Uterus (tissue), 4 donors: ENCODE measurements around the gene ENKD1. TPM values are rescaled to one million over a fixed set of nuclear protein-coding genes. Genes with fewer than 3 reads are reported as not detected.

Experiments
- DNase-seq, 2 donors: peaks; one replicate each; pipeline ENCODE4 v3.0.0-alpha.2; 2019 to 2020
- H3K27ac ChIP-seq, 2 donors: fragments of 200-600 bp; sonication (generic); 1 replicate in 1 of 2; 2 replicates in 1 of 2; pipeline ENCODE4 v1.5.1; 2016 to 2018
- H3K27me3 ChIP-seq, 2 donors: fragments of 200-600 bp; sonication (generic); one replicate each; pipeline ENCODE4 v1.5.1; 2018 to 2019; ENCODE audit warnings: control low read depth in 1 of 2
- H3K36me3 ChIP-seq, 2 donors: fragments of 200-600 bp; sonication (generic); one replicate each; pipeline ENCODE4 v1.5.1; 2019; ENCODE audit warnings: control low read depth in 1 of 2
- H3K4me1 ChIP-seq, 2 donors: fragments of 200-600 bp; sonication (generic); one replicate each; pipeline ENCODE4 v1.5.1; 2018 to 2019; ENCODE audit warnings: control low read depth in 1 of 2
- H3K4me3 ChIP-seq, 2 donors: fragments of 200-600 bp; sonication (generic); 1 replicate in 1 of 2; 2 replicates in 1 of 2; pipeline ENCODE4 v1.5.1; 2018 to 2019; ENCODE audit warnings: mild to moderate bottlenecking in 1 of 2
- H3K9me3 ChIP-seq, 2 donors: fragments of 200-600 bp; sonication (generic); one replicate each; pipeline ENCODE4 v1.5.1; 2019; ENCODE audit warnings: control low read depth in 1 of 2
- POLR2A ChIP-seq, 2 donors: fragments of 450-650 bp; IDR thresholded peaks; one replicate each; pipeline ENCODE4 v1.6.1; 2016; ENCODE audit warnings: antibody characterized with exemption in 2 of 2, mild to moderate bottlenecking in 1 of 2, moderate library complexity in 1 of 2
- intact Hi-C: fragments of 100-400 bp; cut with DNase I; formaldehyde crosslinking; loops from one replicate; pipeline ENCODE4 v1.15.1; 2023; ENCODE audit warnings: low total_unique reads
- total RNA-seq, 4 donors: library from RNA; depleted of rRNA in 3 of 4; stranded (reverse); fragments of >200 nt in 3 of 4; gene quantifications; one replicate each; pipeline versions ENCODE4 v1.1.0 to v1.2.4, GENCODE V29; 2014 to 2023
- TF ChIP-seq, protein P1 (sequence below), 4 experiments: fragments of 200-600 bp in 2 of 4; fragments of 450-650 bp in 2 of 4; sonication (generic) in 2 of 4; IDR thresholded peaks; one replicate each; pipeline ENCODE4 v1.5.1; 2016 to 2019; ENCODE audit warnings: antibody characterized with exemption in 4 of 4, mild to moderate bottlenecking in 2 of 4, moderate library complexity in 1 of 4
- donor health status: DM: yes; HTN: yes; CAD: no.

ENKD1 gene
- total RNA-seq, 4 donors from 2014 or later: 4.1 to 22.4 (median 13.7) TPM

DNA sequence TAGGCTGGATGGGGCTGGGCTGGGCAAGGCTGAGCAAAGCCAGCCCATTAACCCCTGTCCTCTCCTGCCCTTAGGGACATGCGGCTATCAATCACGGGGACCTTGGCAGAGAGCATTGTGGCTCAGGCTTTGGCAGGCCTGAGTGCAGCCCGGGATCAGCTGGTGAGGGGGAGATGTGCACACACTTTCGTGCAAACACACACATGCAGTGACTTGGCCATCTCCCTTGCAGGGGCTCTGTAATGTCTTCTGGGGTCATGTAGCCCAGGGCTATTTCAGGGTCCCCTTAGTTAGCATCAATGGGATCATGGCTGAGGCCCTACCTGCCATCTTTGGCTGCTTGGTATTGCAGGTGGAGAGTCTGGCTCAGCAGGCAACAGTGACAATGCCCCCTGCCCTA is 14.7 kb downstream of the ENKD1 start:
- peaks cover 0 to 13% of the 10 kb centered on the region in 2 donors for H3K4me1 ChIP-seq
- H3K27ac ChIP-seq: no peak overlapping the region
- DNase-seq: no peak
- H3K4me3 ChIP-seq: no peak overlapping the region
- H3K27me3 ChIP-seq: peaks cover 30 to 36% of the 10 kb centered on the region in 2 donors
- H3K36me3 ChIP-seq: no peaks in the 10 kb centered on the region
- TF ChIP-seq POLR2A (IDR thresholded peaks at IDR 0.05): no peak
- TF ChIP-seq, protein P1, sequence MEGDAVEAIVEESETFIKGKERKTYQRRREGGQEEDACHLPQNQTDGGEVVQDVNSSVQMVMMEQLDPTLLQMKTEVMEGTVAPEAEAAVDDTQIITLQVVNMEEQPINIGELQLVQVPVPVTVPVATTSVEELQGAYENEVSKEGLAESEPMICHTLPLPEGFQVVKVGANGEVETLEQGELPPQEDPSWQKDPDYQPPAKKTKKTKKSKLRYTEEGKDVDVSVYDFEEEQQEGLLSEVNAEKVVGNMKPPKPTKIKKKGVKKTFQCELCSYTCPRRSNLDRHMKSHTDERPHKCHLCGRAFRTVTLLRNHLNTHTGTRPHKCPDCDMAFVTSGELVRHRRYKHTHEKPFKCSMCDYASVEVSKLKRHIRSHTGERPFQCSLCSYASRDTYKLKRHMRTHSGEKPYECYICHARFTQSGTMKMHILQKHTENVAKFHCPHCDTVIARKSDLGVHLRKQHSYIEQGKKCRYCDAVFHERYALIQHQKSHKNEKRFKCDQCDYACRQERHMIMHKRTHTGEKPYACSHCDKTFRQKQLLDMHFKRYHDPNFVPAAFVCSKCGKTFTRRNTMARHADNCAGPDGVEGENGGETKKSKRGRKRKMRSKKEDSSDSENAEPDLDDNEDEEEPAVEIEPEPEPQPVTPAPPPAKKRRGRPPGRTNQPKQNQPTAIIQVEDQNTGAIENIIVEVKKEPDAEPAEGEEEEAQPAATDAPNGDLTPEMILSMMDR (IDR thresholded peaks at IDR 0.05): no peak
- no peaks in the 10 kb centered on the region for H3K9me3 ChIP-seq
- intact Hi-C loops: no loop called here

- TF ChIP-seq, protein P1 (IDR thresholded peaks at IDR 0.05): no peak
- TF ChIP-seq POLR2A (IDR thresholded peaks at IDR 0.05): no peak
- peaks cover 30 to 37% of the 10 kb centered on the region in 2 donors for H3K27me3 ChIP-seq
- H3K4me1 ChIP-seq: peaks cover 0 to 13% of the 10 kb centered on the region in 2 donors
- DNase-seq: peak in 1 of 2 donors; percentile 9
- no peak overlapping the region for H3K27ac ChIP-seq
- intact Hi-C loops: no loop called here
- no peaks in the 10 kb centered on the region for H3K36me3 ChIP-seq
- H3K9me3 ChIP-seq: no peaks in the 10 kb centered on the region
- H3K4me3 ChIP-seq: no peak overlapping the region
These were observed 15.5 kb downstream of the ENKD1 start for GRCh38 chr16:67651039-67651438.

- Histone ChIP-seq H3K4me1 (peaks cover 0 to 15% of the 10 kb centered on the region in 2 donors), H3K27me3 (peaks cover 33 to 46% of the 10 kb centered on the region in 2 donors), H3K4me3 (no peak overlapping the region), H3K27ac (no peak overlapping the region), H3K36me3 (no peaks in the 10 kb centered on the region), H3K9me3 (no peaks in the 10 kb centered on the region)
- intact Hi-C loops: no loop called here
- no peak for DNase-seq
- TF ChIP-seq, protein P1 (IDR thresholded peaks at IDR 0.05): no peak
- TF ChIP-seq POLR2A (IDR thresholded peaks at IDR 0.05): no peak
These were observed 16.5 kb downstream of the ENKD1 start for GRCh38 chr16:67650023-67650422.

DNA sequence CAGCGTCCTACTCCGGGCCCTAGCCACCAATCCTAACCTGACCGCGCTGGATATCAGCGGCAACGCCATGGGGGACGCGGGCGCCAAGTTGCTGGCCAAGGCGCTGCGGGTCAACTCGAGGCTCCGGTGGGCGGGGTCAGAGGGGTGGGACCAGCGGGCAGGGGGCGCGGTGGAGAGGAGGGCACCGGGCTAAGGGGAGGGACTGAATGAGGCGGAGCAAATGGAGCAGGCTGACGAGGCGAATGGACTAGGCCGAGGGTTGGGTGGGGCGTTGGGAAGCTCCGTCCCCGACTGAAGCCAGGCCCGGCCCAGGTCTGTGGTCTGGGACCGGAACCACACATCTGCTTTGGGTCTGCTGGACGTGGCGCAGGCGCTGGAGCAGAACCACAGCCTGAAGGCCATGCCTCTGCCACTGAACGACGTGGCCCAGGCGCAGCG is 17.0 kb downstream of the ENKD1 start:
- Histone ChIP-seq H3K27ac (no peak overlapping the region), H3K4me1 (peaks cover 0 to 18% of the 10 kb centered on the region in 2 donors), H3K27me3 (peaks cover 33 to 41% of the 10 kb centered on the region in 2 donors), H3K36me3 (no peaks in the 10 kb centered on the region), H3K4me3 (no peak overlapping the region), H3K9me3 (no peaks in the 10 kb centered on the region)
- TF ChIP-seq POLR2A (IDR thresholded peaks at IDR 0.05): no peak
- TF ChIP-seq, protein P1 (IDR thresholded peaks at IDR 0.05): no peak
- DNase-seq: no peak
- intact Hi-C loops: no loop called here

- no peak for DNase-seq
- peaks cover 32 to 35% of the 10 kb centered on the region in 2 donors for H3K27me3 ChIP-seq
These were observed 17.7 kb downstream of the ENKD1 start for GRCh38 chr16:67648764-67649407.

More at GRCh38 chr16:67648764-67649407, 17.7 kb downstream of the ENKD1 start:
- H3K36me3 ChIP-seq: no peaks in the 10 kb centered on the region
- H3K27ac ChIP-seq: no peak overlapping the region
- no peak overlapping the region for H3K4me3 ChIP-seq
- intact Hi-C loops: no loop called here
- H3K4me1 ChIP-seq: peaks cover 0 to 18% of the 10 kb centered on the region in 2 donors
- TF ChIP-seq, protein P1 (IDR thresholded peaks at IDR 0.05): no peak
- TF ChIP-seq POLR2A (IDR thresholded peaks at IDR 0.05): no peak
- H3K9me3 ChIP-seq: no peaks in the 10 kb centered on the region
